HG03095 (cell line): ENCODE measurements around the gene IGF1R.

Experiments
- ATAC-seq: cut with Tn5 transposase; IDR thresholded peaks from one replicate; pipeline ENCODE4 v1.9.1; 2021; ENCODE audit warnings: moderate library complexity; ENCODE audit not compliant: unreplicated experiment

The IGF1R gene

GRCh38 chr15:98740963-98741362 is 92.6 kb downstream of the IGF1R start:
- no peak for ATAC-seq

- ATAC-seq: no peak
Measured at GRCh38 chr15:98743177-98743576, 94.8 kb downstream of the IGF1R start.

- no peak for ATAC-seq
Measured at GRCh38 chr15:98744506-98744905, 96.2 kb downstream of the IGF1R start.

GRCh38 chr15:98745179-98745578 is 96.8 kb downstream of the IGF1R start:
- ATAC-seq: no peak

- ATAC-seq: no peak
Measured at GRCh38 chr15:98745650-98746374, 97.5 kb downstream of the IGF1R start.

- ATAC-seq: no peak
Measured at GRCh38 chr15:98746375-98747155, 98.2 kb downstream of the IGF1R start.

GRCh38 chr15:98751767-98752166 is 103.4 kb downstream of the IGF1R start:
- ATAC-seq: no peak

GRCh38 chr15:98753726-98754656 is 105.7 kb downstream of the IGF1R start:
- ATAC-seq: no peak

- no peak for ATAC-seq
Measured at GRCh38 chr15:98754657-98755022, 106.3 kb downstream of the IGF1R start.

GRCh38 chr15:98755138-98755537 is 106.8 kb downstream of the IGF1R start:
- ATAC-seq: no peak

GRCh38 chr15:98755781-98756180 is 107.4 kb downstream of the IGF1R start:
- ATAC-seq: no peak

- no peak for ATAC-seq
Measured at GRCh38 chr15:98758224-98758623, 109.9 kb downstream of the IGF1R start.

- no peak for ATAC-seq
Measured at GRCh38 chr15:98759277-98759676, 110.9 kb downstream of the IGF1R start.

- no peak for ATAC-seq
Measured at GRCh38 chr15:98760112-98760826, 111.9 kb downstream of the IGF1R start.

GRCh38 chr15:98760975-98761374 is 112.6 kb downstream of the IGF1R start:
- ATAC-seq: no peak

GRCh38 chr15:98763179-98763578 is 114.8 kb downstream of the IGF1R start:
- no peak for ATAC-seq

- ATAC-seq: no peak
Measured at GRCh38 chr15:98764291-98764690, 116.0 kb downstream of the IGF1R start.

- no peak for ATAC-seq
Measured at GRCh38 chr15:98765610-98766009, 117.3 kb downstream of the IGF1R start.

GRCh38 chr15:98767692-98768091 is 119.4 kb downstream of the IGF1R start:
- ATAC-seq: no peak

- no peak for ATAC-seq
Measured at GRCh38 chr15:98769867-98770266, 121.5 kb downstream of the IGF1R start.

GRCh38 chr15:98770984-98771383 is 122.6 kb downstream of the IGF1R start:
- ATAC-seq: no peak
